ENCODE data around the gene SHISA6. TPM values are rescaled to one million over a fixed set of nuclear protein-coding genes. Genes with fewer than 3 reads are reported as not detected.

Gene SHISA6
- polyA plus RNA-seq, 1 of the 3 experiments (the other 2 are of a cell fraction) = not detected

DNA sequence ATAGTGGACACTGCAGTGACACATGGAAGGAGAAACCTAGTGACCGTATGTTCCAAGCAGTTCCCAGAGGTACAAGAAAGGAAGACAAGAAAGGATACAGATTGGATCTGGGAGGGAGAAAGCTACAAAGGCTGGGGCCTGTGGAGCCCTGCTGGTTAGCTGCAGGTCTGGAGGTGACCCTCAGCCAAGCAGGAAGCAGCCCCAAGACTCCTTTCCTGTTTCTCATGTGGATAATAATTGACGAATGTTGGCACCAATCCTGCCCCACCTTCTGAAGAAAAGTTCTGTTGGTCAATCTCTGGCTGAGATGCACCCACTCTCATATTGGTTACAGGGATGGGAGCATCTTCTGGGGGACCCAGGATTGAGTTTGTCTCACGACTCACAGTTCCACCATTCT lies 99.8 kb downstream of the SHISA6 start:
- Histone ChIP-seq H4K20me1 (ENCODE audit: insufficient read depth) (no peaks in the 10 kb centered on the region), H3K27ac (ENCODE audit: low read depth in 2 of 2, low read length in 1 of 2) (no peak overlapping the region), H3K4me3 (ENCODE audit: low read depth in 2 of 2, low read length in 1 of 2) (no peak overlapping the region), H3K79me2 (ENCODE audit: insufficient read depth) (no peaks in the 10 kb centered on the region), H2AFZ (ENCODE audit: low read depth) (no peak overlapping the region), H3F3A (replicated peaks; ENCODE audit: insufficient read depth) (no peaks in the 10 kb centered on the region), H3K9ac (no peak overlapping the region), H3K36me3 (replicated peaks in 1 of 2; ENCODE audit: control insufficient read depth in 1 of 2, insufficient read depth in 2 of 2, low read length in 1 of 2) (no peaks in the 10 kb centered on the region), H3K27me3 (ENCODE audit: insufficient read depth) (no peaks in the 10 kb centered on the region), H3K4me2 (no peak overlapping the region), H3K4me1 (ENCODE audit: control insufficient read depth in 1 of 2, insufficient read depth in 2 of 2, low read depth in 1 of 2, low read length in 1 of 2) (no peaks in the 10 kb centered on the region; a peak in 2 of 4 replicates), H3K9me2 (no peaks in the 10 kb centered on the region), H3K9me3 (no peaks in the 10 kb centered on the region)
- TF ChIP-seq POLR2AphosphoS5 (IDR thresholded peaks at IDR 0.05; ENCODE audit: low read depth, low read length) (no peak), RCOR1 (IDR thresholded peaks at IDR 0.05; ENCODE audit: low read length) (no peak), FOXJ3 (CRISPR knock-in tag; IDR thresholded peaks at IDR 0.05) (no peak), ELF1 (IDR thresholded peaks at IDR 0.05) (no peak), RFX5 (IDR thresholded peaks at IDR 0.05; ENCODE audit: low read length) (no peak), NRF1 (IDR thresholded peaks at IDR 0.05; ENCODE audit: low read depth, low read length) (no peak), TCF12 (IDR thresholded peaks at IDR 0.05) (no peak)
- TF ChIP-seq, protein P1, sequence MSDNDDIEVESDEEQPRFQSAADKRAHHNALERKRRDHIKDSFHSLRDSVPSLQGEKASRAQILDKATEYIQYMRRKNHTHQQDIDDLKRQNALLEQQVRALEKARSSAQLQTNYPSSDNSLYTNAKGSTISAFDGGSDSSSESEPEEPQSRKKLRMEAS (IDR thresholded peaks at IDR 0.05; ENCODE audit: low read depth) = no peak
- TF ChIP-seq, protein P2, sequence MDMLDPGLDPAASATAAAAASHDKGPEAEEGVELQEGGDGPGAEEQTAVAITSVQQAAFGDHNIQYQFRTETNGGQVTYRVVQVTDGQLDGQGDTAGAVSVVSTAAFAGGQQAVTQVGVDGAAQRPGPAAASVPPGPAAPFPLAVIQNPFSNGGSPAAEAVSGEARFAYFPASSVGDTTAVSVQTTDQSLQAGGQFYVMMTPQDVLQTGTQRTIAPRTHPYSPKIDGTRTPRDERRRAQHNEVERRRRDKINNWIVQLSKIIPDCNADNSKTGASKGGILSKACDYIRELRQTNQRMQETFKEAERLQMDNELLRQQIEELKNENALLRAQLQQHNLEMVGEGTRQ (IDR thresholded peaks at IDR 0.05; ENCODE audit: borderline replicate concordance, low read depth, low read length) = no peak
- 28% methylated on average over 2 of the region's 3 CpGs for WGBS (ENCODE audit: low lambda C conversion rate)
- CTCF ChIA-PET = no interaction called here
- DNase-seq = no peak
- POLR2A ChIA-PET = no interaction called here

DNA sequence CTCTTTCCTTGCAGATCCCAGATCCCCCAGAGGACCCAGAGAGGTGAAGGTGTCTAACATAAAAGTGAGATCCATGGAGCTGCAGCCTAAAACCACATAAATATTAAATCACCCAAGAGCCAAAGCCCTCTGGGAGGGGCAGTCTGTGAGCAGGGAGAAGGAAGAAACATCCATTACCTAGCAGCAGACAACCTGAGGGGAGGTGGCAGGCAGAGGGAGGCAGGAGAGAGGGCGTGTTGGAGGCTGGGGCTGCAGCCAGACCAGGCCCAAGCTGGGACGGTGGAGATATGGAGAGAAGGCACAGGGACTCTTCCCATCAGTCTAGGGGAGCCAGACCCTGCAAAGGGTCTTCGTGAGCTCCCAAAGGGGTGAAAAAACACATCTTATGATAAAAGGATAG lies 101.1 kb downstream of the SHISA6 start:
- Histone ChIP-seq H3K27ac (ENCODE audit: low read depth in 2 of 2, low read length in 1 of 2) (no peak overlapping the region), H3K9ac (no peak overlapping the region), H3K4me2 (no peak overlapping the region), H3K9me2 (no peaks in the 10 kb centered on the region), H2AFZ (ENCODE audit: low read depth) (no peak overlapping the region), H3F3A (replicated peaks; ENCODE audit: insufficient read depth) (no peaks in the 10 kb centered on the region), H3K4me3 (ENCODE audit: low read depth in 2 of 2, low read length in 1 of 2) (no peak overlapping the region), H3K27me3 (ENCODE audit: insufficient read depth) (no peaks in the 10 kb centered on the region), H3K79me2 (ENCODE audit: insufficient read depth) (no peaks in the 10 kb centered on the region), H3K4me1 (ENCODE audit: control insufficient read depth in 1 of 2, insufficient read depth in 2 of 2, low read depth in 1 of 2, low read length in 1 of 2) (no peaks in the 10 kb centered on the region; a peak in 1 of 4 replicates), H4K20me1 (ENCODE audit: insufficient read depth) (no peaks in the 10 kb centered on the region), H3K36me3 (replicated peaks in 1 of 2; ENCODE audit: control insufficient read depth in 1 of 2, insufficient read depth in 2 of 2, low read length in 1 of 2) (no peaks in the 10 kb centered on the region), H3K9me3 (no peaks in the 10 kb centered on the region)
- ChIA-PET POLR2A (no interaction called here), CTCF (interaction anchor here (1.0 kb wide), 1 partner anchor 11 kb away, joined by 3 read pairs; no protein-coding TSS in a partner anchor)
- no peak for DNase-seq
- TF ChIP-seq GABPA (IDR thresholded peaks at IDR 0.05; ENCODE audit: low read depth) = no peak
- TF ChIP-seq RXRA (IDR thresholded peaks at IDR 0.05; ENCODE audit: borderline replicate concordance, low read depth) = no peak
- TF ChIP-seq, protein P1 (IDR thresholded peaks at IDR 0.05; ENCODE audit: low read depth) = no peak
- no peak for TF ChIP-seq TAF1 (IDR thresholded peaks at IDR 0.05; ENCODE audit: borderline replicate concordance, low read depth, low read length)
- TF ChIP-seq, protein P3, sequence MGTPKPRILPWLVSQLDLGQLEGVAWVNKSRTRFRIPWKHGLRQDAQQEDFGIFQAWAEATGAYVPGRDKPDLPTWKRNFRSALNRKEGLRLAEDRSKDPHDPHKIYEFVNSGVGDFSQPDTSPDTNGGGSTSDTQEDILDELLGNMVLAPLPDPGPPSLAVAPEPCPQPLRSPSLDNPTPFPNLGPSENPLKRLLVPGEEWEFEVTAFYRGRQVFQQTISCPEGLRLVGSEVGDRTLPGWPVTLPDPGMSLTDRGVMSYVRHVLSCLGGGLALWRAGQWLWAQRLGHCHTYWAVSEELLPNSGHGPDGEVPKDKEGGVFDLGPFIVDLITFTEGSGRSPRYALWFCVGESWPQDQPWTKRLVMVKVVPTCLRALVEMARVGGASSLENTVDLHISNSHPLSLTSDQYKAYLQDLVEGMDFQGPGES (IDR thresholded peaks at IDR 0.05; ENCODE audit: low read depth, low read length) = no peak
- TF ChIP-seq, protein P4, sequence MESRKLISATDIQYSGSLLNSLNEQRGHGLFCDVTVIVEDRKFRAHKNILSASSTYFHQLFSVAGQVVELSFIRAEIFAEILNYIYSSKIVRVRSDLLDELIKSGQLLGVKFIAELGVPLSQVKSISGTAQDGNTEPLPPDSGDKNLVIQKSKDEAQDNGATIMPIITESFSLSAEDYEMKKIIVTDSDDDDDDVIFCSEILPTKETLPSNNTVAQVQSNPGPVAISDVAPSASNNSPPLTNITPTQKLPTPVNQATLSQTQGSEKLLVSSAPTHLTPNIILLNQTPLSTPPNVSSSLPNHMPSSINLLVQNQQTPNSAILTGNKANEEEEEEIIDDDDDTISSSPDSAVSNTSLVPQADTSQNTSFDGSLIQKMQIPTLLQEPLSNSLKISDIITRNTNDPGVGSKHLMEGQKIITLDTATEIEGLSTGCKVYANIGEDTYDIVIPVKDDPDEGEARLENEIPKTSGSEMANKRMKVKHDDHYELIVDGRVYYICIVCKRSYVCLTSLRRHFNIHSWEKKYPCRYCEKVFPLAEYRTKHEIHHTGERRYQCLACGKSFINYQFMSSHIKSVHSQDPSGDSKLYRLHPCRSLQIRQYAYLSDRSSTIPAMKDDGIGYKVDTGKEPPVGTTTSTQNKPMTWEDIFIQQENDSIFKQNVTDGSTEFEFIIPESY (IDR thresholded peaks at IDR 0.05; ENCODE audit: borderline replicate concordance, low read depth) = no peak
- no peak for TF ChIP-seq RCOR1 (IDR thresholded peaks at IDR 0.05; ENCODE audit: low read length)
- no peak for TF ChIP-seq POLR2AphosphoS5 (IDR thresholded peaks at IDR 0.05; ENCODE audit: low read depth, low read length)
- TF ChIP-seq FOXM1 (IDR thresholded peaks at IDR 0.05; ENCODE audit: low read depth) = no peak
- no peak for TF ChIP-seq TCF12 (IDR thresholded peaks at IDR 0.05)
- TF ChIP-seq, protein P5, sequence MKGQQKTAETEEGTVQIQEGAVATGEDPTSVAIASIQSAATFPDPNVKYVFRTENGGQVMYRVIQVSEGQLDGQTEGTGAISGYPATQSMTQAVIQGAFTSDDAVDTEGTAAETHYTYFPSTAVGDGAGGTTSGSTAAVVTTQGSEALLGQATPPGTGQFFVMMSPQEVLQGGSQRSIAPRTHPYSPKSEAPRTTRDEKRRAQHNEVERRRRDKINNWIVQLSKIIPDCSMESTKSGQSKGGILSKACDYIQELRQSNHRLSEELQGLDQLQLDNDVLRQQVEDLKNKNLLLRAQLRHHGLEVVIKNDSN (IDR thresholded peaks at IDR 0.05; ENCODE audit: borderline replicate concordance, low read depth) = no peak
- TF ChIP-seq EP300 (IDR thresholded peaks at IDR 0.05; ENCODE audit: borderline replicate concordance in 1 of 2, low read depth in 1 of 2, low read length in 1 of 2) = no peak
- no peak for TF ChIP-seq CHD2 (IDR thresholded peaks at IDR 0.05; ENCODE audit: low read length, partially characterized antibody)
- no peak for TF ChIP-seq SIN3A (IDR thresholded peaks at IDR 0.05; ENCODE audit: borderline replicate concordance, low read depth, low read length)
- TF ChIP-seq NRF1 (IDR thresholded peaks at IDR 0.05; ENCODE audit: low read depth, low read length) = no peak
- TF ChIP-seq FOSL2 (IDR thresholded peaks at IDR 0.05; ENCODE audit: borderline replicate concordance, low read depth) = no peak
- TF ChIP-seq YY1 (IDR thresholded peaks at IDR 0.05; ENCODE audit: low read depth) = no peak
- TF ChIP-seq MXI1 (IDR thresholded peaks at IDR 0.05; ENCODE audit: low read depth, low read length) = no peak
- WGBS (ENCODE audit: low lambda C conversion rate) = 7% methylated on average over 3 of the region's 3 CpGs

Data from SK-N-SH (cell line).